Stomach (tissue), 9 donors: ENCODE data around the gene PTPRT. TPM values are rescaled to one million over a fixed set of nuclear protein-coding genes. Genes with fewer than 3 reads are reported as not detected.

Experiments used
- DNase-seq, 2 donors: peaks; one replicate each; pipeline versions ENCODE4 v3.0.0 to v3.0.0-alpha.2; 2013 to 2019
- H3K27ac ChIP-seq, 5 donors: fragments of 200-600 bp in 4 of 5; sonication (generic) in 4 of 5; one replicate each; pipeline ENCODE4 v1.5.1; 2013 to 2019; ENCODE audit warnings: mild to moderate bottlenecking in 1 of 5, moderate library complexity in 1 of 5
- H3K27me3 ChIP-seq, 3 donors: fragments of 200-600 bp; sonication (generic); one replicate each; pipeline ENCODE4 v1.5.1; 2017 to 2019; ENCODE audit warnings: mixed run types in 1 of 3
- H3K36me3 ChIP-seq, 4 donors: fragments of 200-600 bp; sonication (generic); 1 replicate in 3 of 4; 2 replicates in 1 of 4; pipeline ENCODE4 v1.5.1; 2016 to 2019
- H3K4me1 ChIP-seq, 4 donors: fragments of 200-600 bp; sonication (generic); one replicate each; pipeline ENCODE4 v1.5.1; 2016 to 2019
- H3K4me3 ChIP-seq, 4 donors: fragments of 200-600 bp; sonication (generic) in 3 of 4; one replicate each; pipeline ENCODE4 v1.5.1; 2016 to 2019; ENCODE audit warnings: mild to moderate bottlenecking in 1 of 4
- H3K9me3 ChIP-seq, 4 donors: fragments of 200-600 bp; sonication (generic); one replicate each; pipeline ENCODE4 v1.5.1; 2016 to 2019
- EP300 ChIP-seq: sonication (generic); formaldehyde crosslinking; IDR thresholded peaks from one replicate; pipeline ENCODE4 v1.6.1; 2017; ENCODE audit warnings: antibody characterized with exemption
- POLR2A ChIP-seq, 4 donors: fragments of 450-650 bp; IDR thresholded peaks; one replicate each; pipeline ENCODE4 v1.6.1; 2016; ENCODE audit warnings: antibody characterized with exemption in 4 of 4, control low read depth in 2 of 4, mild to moderate bottlenecking in 1 of 4, moderate library complexity in 1 of 4
- POLR2AphosphoS5 ChIP-seq, 3 donors: sonication (generic); formaldehyde crosslinking; IDR thresholded peaks; one replicate each; pipeline ENCODE4 v1.6.1; 2016; ENCODE audit warnings: antibody characterized with exemption in 3 of 3
- WGBS, 5 donors: extraction: QIAGEN DNeasy Blood & Tissue Kit in 3 of 5; methylation state at CpG; one replicate each; pipeline versions ENCODE4 v1.1.5 to v1.1.7; 2013 to 2018; 5-methylcytosine and 5-hydroxymethylcytosine counted together
- intact Hi-C: fragments of 100-400 bp; cut with DNase I; formaldehyde crosslinking; loops from one replicate; pipeline ENCODE4 v1.15.1; 2023; ENCODE audit warnings: low total_unique reads
- polyA plus RNA-seq, 3 donors: library from polyadenylated mRNA; stranded (reverse); fragments of 200-250 nt; gene quantifications; one replicate each; pipeline ENCODE4 v1.2.3, GENCODE V29; 2013
- total RNA-seq, 5 donors: library from RNA; depleted of rRNA; stranded (reverse); fragments of >200 nt; gene quantifications; one replicate each; pipeline versions ENCODE4 v1.1.0 to v1.2.3, GENCODE V29; 2014 to 2016
- TF ChIP-seq, protein P1 (sequence below), 7 experiments: fragments of 450-650 bp in 4 of 7; fragments of 200-600 bp in 3 of 7; sonication (generic) in 3 of 7; IDR thresholded peaks; one replicate each; pipeline ENCODE4 v1.5.1; 2016 to 2019; ENCODE audit warnings: antibody characterized with exemption in 7 of 7, control low read depth in 2 of 7, mild to moderate bottlenecking in 1 of 7
- donor health status: healthy with polysubstance abuse.
- donor health status: Bipolar disorder and iron deficiency.
- donor health status: healthy.

The PTPRT gene
- total and polyA plus RNA-seq, 8 donors = 0.05 to 11.6 (median 1.7) TPM; not detected in 2

DNA sequence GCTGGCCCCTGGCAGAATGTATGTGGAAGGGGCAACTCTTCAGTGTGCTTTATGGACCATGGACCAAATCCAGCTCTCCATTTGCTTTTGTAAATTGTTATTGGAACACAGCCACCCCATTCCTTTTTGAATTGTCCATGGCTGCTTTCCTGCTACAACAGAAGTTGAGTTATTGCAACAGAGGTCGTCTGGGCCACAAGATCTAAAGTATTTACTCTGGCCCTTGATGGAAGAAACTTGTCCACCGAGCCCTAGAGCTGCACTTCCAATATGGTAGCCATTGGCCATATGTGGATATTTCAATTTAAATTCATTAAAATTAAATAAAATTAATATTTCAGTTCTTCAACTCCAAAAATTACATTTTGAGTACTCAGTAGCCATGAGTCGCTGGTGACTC, 543.5 kb downstream of the PTPRT start:
- H3K36me3 ChIP-seq = no peaks in the 10 kb centered on the region
- H3K27me3 ChIP-seq = no peaks in the 10 kb centered on the region
- no peak overlapping the region for H3K4me3 ChIP-seq
- WGBS, 5 donors = 36 to 49% (median 43%) methylated on average over 3 of the region's 3 CpGs
- TF ChIP-seq EP300 (no peak), POLR2AphosphoS5 (IDR thresholded peaks at IDR 0.05) (no peak), POLR2A (IDR thresholded peaks at IDR 0.05) (no peak)
- TF ChIP-seq, protein P1, sequence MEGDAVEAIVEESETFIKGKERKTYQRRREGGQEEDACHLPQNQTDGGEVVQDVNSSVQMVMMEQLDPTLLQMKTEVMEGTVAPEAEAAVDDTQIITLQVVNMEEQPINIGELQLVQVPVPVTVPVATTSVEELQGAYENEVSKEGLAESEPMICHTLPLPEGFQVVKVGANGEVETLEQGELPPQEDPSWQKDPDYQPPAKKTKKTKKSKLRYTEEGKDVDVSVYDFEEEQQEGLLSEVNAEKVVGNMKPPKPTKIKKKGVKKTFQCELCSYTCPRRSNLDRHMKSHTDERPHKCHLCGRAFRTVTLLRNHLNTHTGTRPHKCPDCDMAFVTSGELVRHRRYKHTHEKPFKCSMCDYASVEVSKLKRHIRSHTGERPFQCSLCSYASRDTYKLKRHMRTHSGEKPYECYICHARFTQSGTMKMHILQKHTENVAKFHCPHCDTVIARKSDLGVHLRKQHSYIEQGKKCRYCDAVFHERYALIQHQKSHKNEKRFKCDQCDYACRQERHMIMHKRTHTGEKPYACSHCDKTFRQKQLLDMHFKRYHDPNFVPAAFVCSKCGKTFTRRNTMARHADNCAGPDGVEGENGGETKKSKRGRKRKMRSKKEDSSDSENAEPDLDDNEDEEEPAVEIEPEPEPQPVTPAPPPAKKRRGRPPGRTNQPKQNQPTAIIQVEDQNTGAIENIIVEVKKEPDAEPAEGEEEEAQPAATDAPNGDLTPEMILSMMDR (IDR thresholded peaks at IDR 0.05) = no peak
- H3K4me1 ChIP-seq = no peaks in the 10 kb centered on the region
- intact Hi-C loops = no loop called here
- H3K9me3 ChIP-seq = peaks cover 0 to 5% (median 4%) of the 10 kb centered on the region in 4 donors
- H3K27ac ChIP-seq = no peak overlapping the region
- no peak for DNase-seq

DNA sequence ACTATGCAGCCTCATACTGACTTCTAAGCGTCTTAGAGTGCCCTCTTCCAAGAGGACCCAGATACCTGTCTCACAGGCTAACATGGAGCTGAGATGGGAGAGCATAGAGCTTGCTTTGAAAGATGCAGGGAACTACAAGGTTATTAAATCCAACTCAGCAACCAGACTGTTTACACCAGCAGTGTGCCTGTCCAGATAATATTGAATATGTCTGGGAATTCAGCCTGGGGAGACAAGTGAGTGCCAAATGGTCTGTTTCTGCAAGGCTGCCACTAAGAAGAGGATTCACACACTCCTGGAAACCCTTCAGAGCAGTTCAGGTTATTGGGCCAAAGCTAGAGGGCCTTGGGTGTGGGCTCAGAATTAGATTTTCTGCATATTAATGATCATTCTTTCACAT, 547.8 kb downstream of the PTPRT start:
- peak in 1 of 2 donors; percentile 9 for DNase-seq
- WGBS, 5 donors = 69 to 82% (median 78%) methylated on average over 1 of the region's 1 CpG
- intact Hi-C loops = no loop called here
- Histone ChIP-seq H3K4me3 (no peak overlapping the region), H3K27ac (no peak overlapping the region), H3K9me3 (peaks cover 0 to 5% (median 4%) of the 10 kb centered on the region in 4 donors), H3K36me3 (no peaks in the 10 kb centered on the region), H3K4me1 (no peaks in the 10 kb centered on the region), H3K27me3 (no peaks in the 10 kb centered on the region)
- TF ChIP-seq, protein P1 (IDR thresholded peaks at IDR 0.05) = no peak
- TF ChIP-seq EP300 = no peak
- no peak for TF ChIP-seq POLR2A (IDR thresholded peaks at IDR 0.05)
- no peak for TF ChIP-seq POLR2AphosphoS5 (IDR thresholded peaks at IDR 0.05)

DNA sequence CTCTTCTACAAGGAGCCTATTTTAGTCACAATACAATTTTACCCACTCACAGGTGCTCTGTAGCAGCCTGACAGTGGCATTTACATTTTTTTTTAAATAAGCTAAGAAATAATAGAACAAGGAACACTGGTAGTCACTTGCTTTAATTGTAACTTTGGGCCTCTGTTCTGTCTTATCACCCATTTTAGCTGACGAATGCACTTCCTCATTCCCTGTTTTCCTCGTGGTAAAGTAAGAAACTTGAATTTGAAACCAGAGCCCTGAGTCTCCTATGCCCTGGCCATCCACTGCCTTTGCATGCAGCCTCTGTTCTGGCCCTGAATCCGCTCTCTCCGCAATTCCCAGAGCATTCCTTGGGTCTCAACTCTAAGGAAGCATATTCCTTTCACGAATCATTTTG, 550.6 kb downstream of the PTPRT start:
- DNase-seq = no peak
- Histone ChIP-seq H3K4me1 (no peaks in the 10 kb centered on the region), H3K9me3 (peaks cover 0 to 5% (median 4%) of the 10 kb centered on the region in 4 donors), H3K36me3 (no peaks in the 10 kb centered on the region), H3K4me3 (no peak overlapping the region), H3K27ac (no peak overlapping the region), H3K27me3 (no peaks in the 10 kb centered on the region)
- no peak for TF ChIP-seq POLR2A (IDR thresholded peaks at IDR 0.05)
- TF ChIP-seq EP300 = no peak
- TF ChIP-seq POLR2AphosphoS5 (IDR thresholded peaks at IDR 0.05) = no peak
- TF ChIP-seq, protein P1 (IDR thresholded peaks at IDR 0.05) = no peak
- intact Hi-C loops = no loop called here
- WGBS, 5 donors = 56 to 65% (median 58%) methylated on average over 5 of the region's 5 CpGs

DNA sequence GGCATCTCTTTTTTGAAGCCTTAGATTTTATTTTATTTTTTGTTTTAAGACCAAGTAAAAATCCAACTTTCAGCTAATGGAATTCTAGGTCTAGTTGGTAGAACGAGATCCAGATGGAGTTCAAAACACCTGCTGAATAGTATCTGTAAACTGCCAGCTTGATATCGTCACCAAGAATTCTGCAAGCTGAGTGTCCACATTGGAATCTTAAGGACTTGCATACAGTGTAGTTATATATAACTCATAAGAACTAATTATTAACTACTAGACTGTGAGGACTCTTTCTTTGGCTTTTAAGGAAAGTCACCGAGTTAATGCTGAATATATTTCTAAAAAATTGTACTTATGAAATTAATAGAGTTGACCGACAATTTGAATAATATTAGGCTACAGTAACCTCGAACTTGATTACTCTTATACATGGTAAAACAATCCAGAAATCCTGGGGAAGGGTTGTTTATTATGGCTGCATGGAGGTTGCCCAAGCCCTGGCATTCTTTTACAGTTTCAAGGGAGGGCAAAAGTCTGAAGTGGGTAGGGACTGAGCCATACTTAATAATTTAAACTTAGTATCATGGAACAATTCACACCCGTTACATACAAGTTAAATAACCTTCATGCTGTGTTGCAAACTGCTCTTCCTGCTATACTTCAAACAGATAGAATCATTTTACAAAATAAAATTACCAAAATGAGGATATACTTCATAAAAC, 553.9 kb downstream of the PTPRT start:
- Histone ChIP-seq H3K27me3 (no peaks in the 10 kb centered on the region), H3K36me3 (no peaks in the 10 kb centered on the region), H3K4me3 (no peak overlapping the region), H3K9me3 (no peaks in the 10 kb centered on the region), H3K27ac (no peak overlapping the region), H3K4me1 (no peaks in the 10 kb centered on the region)
- DNase-seq = peak in 1 of 2 donors; percentile 8
- WGBS, 5 donors = 53 to 68% (median 60%) methylated on average over 6 of the region's 6 CpGs
- intact Hi-C loops = no loop called here
- no peak for TF ChIP-seq POLR2A (IDR thresholded peaks at IDR 0.05)
- no peak for TF ChIP-seq EP300
- TF ChIP-seq POLR2AphosphoS5 (IDR thresholded peaks at IDR 0.05) = no peak
- TF ChIP-seq, protein P1 (IDR thresholded peaks at IDR 0.05) = no peak
